Ascending aorta (tissue), 2 donors: ENCODE results near the gene CAMTA1. TPM values are rescaled to one million over a fixed set of nuclear protein-coding genes. Genes with fewer than 3 reads are reported as not detected.
"Not testable (repeated sequence)": the region's sequence is repeated elsewhere in the genome, so short reads cannot be mapped to it uniquely, and the experiment has no call there.

Experiments
- DNase-seq, 2 donors: peaks; one replicate each; pipeline ENCODE4 v3.0.0-alpha.2; 2019; ENCODE audit warnings: low spot score in 2 of 2
- H3K27ac ChIP-seq, 2 donors: fragments of 200-600 bp; sonication (generic); one replicate each; pipeline ENCODE4 v1.5.1; 2016 to 2017; ENCODE audit warnings: mild to moderate bottlenecking in 1 of 2
- H3K27me3 ChIP-seq: fragments of 200-600 bp; sonication (generic); one replicate; pipeline ENCODE4 v1.5.1; 2017
- H3K36me3 ChIP-seq, 2 donors: fragments of 200-600 bp; sonication (generic); one replicate each; pipeline ENCODE4 v1.5.1; 2016
- H3K4me1 ChIP-seq, 2 donors: fragments of 200-600 bp; sonication (generic); one replicate each; pipeline ENCODE4 v1.5.1; 2016 to 2017; ENCODE audit warnings: mild to moderate bottlenecking in 1 of 2
- H3K4me3 ChIP-seq, 2 donors: fragments of 200-600 bp; sonication (generic); one replicate each; pipeline ENCODE4 v1.5.1; 2016 to 2017; ENCODE audit warnings: mild to moderate bottlenecking in 1 of 2
- H3K9me3 ChIP-seq, 2 donors: fragments of 200-600 bp; sonication (generic); one replicate each; pipeline ENCODE4 v1.5.1; 2016
- intact Hi-C: fragments of 100-400 bp; cut with DNase I; formaldehyde crosslinking; loops from one replicate; pipeline ENCODE4 v1.15.1; 2023
- total RNA-seq: library from RNA; depleted of rRNA; stranded (reverse); fragments of >200 nt; gene quantifications from one replicate; pipeline ENCODE4 v1.1.0, GENCODE V29; 2016
- TF ChIP-seq, protein P1 (sequence below), 3 experiments: fragments of 200-600 bp in 2 of 3; fragments of 450-650 bp in 1 of 3; sonication (generic) in 2 of 3; IDR thresholded peaks; one replicate each; pipeline ENCODE4 v1.5.1; 2016 to 2019; ENCODE audit warnings: antibody characterized with exemption in 3 of 3, mild to moderate bottlenecking in 1 of 3, moderate library complexity in 1 of 3

Gene CAMTA1
- total RNA-seq, 1 donor from 2014 or later: 53.3 TPM

- TF ChIP-seq, protein P1, sequence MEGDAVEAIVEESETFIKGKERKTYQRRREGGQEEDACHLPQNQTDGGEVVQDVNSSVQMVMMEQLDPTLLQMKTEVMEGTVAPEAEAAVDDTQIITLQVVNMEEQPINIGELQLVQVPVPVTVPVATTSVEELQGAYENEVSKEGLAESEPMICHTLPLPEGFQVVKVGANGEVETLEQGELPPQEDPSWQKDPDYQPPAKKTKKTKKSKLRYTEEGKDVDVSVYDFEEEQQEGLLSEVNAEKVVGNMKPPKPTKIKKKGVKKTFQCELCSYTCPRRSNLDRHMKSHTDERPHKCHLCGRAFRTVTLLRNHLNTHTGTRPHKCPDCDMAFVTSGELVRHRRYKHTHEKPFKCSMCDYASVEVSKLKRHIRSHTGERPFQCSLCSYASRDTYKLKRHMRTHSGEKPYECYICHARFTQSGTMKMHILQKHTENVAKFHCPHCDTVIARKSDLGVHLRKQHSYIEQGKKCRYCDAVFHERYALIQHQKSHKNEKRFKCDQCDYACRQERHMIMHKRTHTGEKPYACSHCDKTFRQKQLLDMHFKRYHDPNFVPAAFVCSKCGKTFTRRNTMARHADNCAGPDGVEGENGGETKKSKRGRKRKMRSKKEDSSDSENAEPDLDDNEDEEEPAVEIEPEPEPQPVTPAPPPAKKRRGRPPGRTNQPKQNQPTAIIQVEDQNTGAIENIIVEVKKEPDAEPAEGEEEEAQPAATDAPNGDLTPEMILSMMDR (IDR thresholded peaks at IDR 0.05): no peak
- DNase-seq: peak in 1 of 2 donors; percentile 30
- no peaks in the 10 kb centered on the region for H3K4me1 ChIP-seq
- H3K27ac ChIP-seq: no peak overlapping the region
- H3K9me3 ChIP-seq: no peaks in the 10 kb centered on the region
- no peaks in the 10 kb centered on the region for H3K27me3 ChIP-seq
- intact Hi-C loops: no loop called here
- no peaks in the 10 kb centered on the region for H3K36me3 ChIP-seq
- no peak overlapping the region for H3K4me3 ChIP-seq
Observed at GRCh38 chr1:7378346-7379130, 593.3 kb downstream of the CAMTA1 start.

GRCh38 chr1:7379441-7379971 lies 594.3 kb downstream of the CAMTA1 start:
- Histone ChIP-seq H3K9me3 (no peaks in the 10 kb centered on the region), H3K27me3 (no peaks in the 10 kb centered on the region), H3K4me1 (no peaks in the 10 kb centered on the region), H3K27ac (no peak overlapping the region), H3K4me3 (no peak overlapping the region), H3K36me3 (no peaks in the 10 kb centered on the region)
- peak in 1 of 2 donors; percentile 31 for DNase-seq
- TF ChIP-seq, protein P1 (IDR thresholded peaks at IDR 0.05): no peak
- intact Hi-C loops: no loop called here

DNA sequence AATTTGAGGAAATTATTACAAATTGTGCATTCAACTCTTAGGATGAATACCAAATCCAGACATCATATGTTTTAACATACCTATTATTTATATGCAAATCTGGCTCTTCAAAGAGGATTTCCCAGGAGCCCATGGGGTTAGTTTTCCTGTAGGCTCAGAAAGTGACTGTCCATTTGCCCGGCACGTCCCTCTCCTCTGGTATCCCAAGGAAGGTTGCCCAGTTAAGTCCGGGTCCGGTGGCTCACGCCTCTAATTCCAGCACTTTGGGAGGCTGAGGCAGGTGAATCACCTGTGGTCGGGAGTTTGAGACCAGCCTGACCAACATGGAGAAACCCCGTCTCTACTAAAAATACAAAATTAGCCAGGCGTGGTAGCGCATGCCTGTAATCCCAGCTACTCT lies 594.8 kb downstream of the CAMTA1 start:
- H3K4me3 ChIP-seq, H3K27me3 ChIP-seq, H3K27ac ChIP-seq, H3K9me3 ChIP-seq, H3K4me1 ChIP-seq, H3K36me3 ChIP-seq, intact Hi-C loops: not testable (repeated sequence)
- peak in 1 of 2 donors; percentile 44 for DNase-seq

GRCh38 chr1:7380712-7381111 lies 595.5 kb downstream of the CAMTA1 start:
- peak in 1 of 2 donors; percentile 18 for DNase-seq
- no peak overlapping the region for H3K4me3 ChIP-seq
- H3K9me3 ChIP-seq: no peaks in the 10 kb centered on the region
- H3K27me3 ChIP-seq: no peaks in the 10 kb centered on the region
- TF ChIP-seq, protein P1 (IDR thresholded peaks at IDR 0.05): no peak
- intact Hi-C loops: no loop called here
- no peaks in the 10 kb centered on the region for H3K36me3 ChIP-seq
- no peaks in the 10 kb centered on the region for H3K4me1 ChIP-seq
- no peak overlapping the region for H3K27ac ChIP-seq

DNA sequence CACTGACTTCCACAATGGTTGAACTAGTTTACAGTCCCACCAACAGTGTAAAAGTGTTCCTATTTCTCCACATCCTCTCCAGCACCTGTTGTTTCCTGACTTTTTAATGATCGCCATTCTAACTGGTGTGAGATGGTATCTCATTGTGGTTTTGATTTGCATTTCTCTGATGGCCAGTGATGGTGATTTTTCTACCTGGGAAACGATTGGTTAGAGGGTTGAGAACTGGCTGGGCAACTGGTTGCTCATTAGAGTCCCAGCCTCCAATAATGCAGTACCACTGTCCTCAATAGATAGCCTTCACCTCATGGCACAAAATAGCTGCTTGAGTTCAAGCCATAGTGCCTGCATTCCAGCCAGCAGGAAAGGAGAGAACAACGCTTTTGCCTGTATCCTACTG lies 596.5 kb downstream of the CAMTA1 start:
- H3K4me1 ChIP-seq, H3K27me3 ChIP-seq, H3K27ac ChIP-seq, H3K4me3 ChIP-seq, H3K9me3 ChIP-seq, H3K36me3 ChIP-seq, intact Hi-C loops: not testable (repeated sequence)
- DNase-seq: peak in 1 of 2 donors; percentile 21

- Histone ChIP-seq H3K9me3 (no peaks in the 10 kb centered on the region), H3K27ac (no peak overlapping the region), H3K27me3 (no peaks in the 10 kb centered on the region), H3K36me3 (no peaks in the 10 kb centered on the region), H3K4me1 (no peaks in the 10 kb centered on the region), H3K4me3 (no peak overlapping the region)
- TF ChIP-seq, protein P1 (IDR thresholded peaks at IDR 0.05): no peak
- DNase-seq: peak in 1 of 2 donors; percentile 33
- intact Hi-C loops: no loop called here
Observed at GRCh38 chr1:7382971-7383370, 597.7 kb downstream of the CAMTA1 start.
